Gastroesophageal sphincter (tissue), 3 donors: ENCODE measurements around the gene STARD13.

Experiments used
- CTCF ChIP-seq, 4 experiments: fragments of 200-600 bp in 2 of 4; fragments of 450-650 bp in 2 of 4; sonication (generic) in 1 of 4; IDR thresholded peaks; one replicate each; pipeline ENCODE4 v1.5.1; 2017 to 2019; ENCODE audit warnings: antibody characterized with exemption in 4 of 4, mild to moderate bottlenecking in 2 of 4, moderate library complexity in 2 of 4
- POLR2AphosphoS5 ChIP-seq: sonication (generic); formaldehyde crosslinking; IDR thresholded peaks from one replicate; pipeline ENCODE4 v1.6.1; 2017; ENCODE audit warnings: antibody characterized with exemption

DNA sequence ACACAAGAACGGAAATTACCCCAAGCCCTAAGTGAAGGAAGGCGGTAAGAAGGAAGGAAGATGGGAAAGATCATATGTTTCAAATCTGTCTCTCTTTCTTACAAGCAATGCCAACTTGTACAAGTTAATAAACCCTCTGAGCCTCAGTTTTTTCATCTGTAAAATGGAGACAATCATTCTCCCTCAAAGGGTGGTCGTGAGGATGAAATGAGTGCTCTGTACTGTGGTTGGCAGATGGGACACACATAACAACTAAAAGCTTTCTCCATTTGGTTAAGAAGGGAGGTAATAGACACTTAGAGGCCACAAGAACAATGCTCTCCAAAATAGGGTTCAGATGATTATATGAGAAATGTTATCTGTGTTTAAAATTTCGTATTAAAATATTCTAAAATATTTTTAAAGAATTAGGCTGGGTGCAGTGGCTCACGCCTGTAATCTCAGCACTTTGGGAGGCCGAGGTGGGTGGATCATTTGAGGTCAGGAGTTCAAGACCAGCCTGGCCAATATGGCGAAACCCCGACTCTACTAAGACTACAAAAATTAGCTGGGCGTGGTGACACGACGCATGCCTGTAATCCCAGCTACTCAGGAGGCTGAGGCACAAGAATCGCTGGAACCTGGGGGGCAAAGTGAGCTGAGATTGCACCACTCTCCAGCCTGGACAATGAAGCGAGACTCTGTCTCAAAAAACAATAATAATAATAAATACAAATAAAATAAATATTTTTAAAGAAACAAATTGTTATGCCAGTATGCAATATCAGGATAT is 89.7 kb downstream of the STARD13 start:
- TF ChIP-seq CTCF (IDR thresholded peaks at IDR 0.05) (no peak), POLR2AphosphoS5 (no peak)
